Left lung (tissue), 10 donors: ENCODE measurements around the gene KCNK16. TPM values are rescaled to one million over a fixed set of nuclear protein-coding genes. Genes with fewer than 3 reads are reported as not detected.
A peak's percentile ranks its signal among the peaks of the same experiment; 100 is the strongest.

Experiments
- ATAC-seq: fragments of 200-7000 bp; cut with Tn5 transposase; one replicate; pipeline ENCODE4 v1.9.1; 2020; ENCODE audit warnings: moderate library complexity
- DNase-seq, 4 donors: peaks; one replicate each; pipeline ENCODE4 v3.0.0-alpha.2; 2013 to 2020
- H3K27ac ChIP-seq, 2 donors: fragments of 200-600 bp; sonication (generic) in 1 of 2; one replicate each; pipeline versions ENCODE4 v1.5.0 to v1.8.0; 2020 to 2021
- H3K27me3 ChIP-seq, 2 donors: fragments of 200-600 bp; sonication (generic) in 1 of 2; one replicate each; pipeline versions ENCODE4 v1.5.0 to v1.8.0; 2020 to 2021
- H3K36me3 ChIP-seq, 2 donors: fragments of 200-600 bp; sonication (generic) in 1 of 2; one replicate each; pipeline versions ENCODE4 v1.5.0 to v1.8.0; 2020 to 2021
- H3K4me1 ChIP-seq, 2 donors: fragments of 200-600 bp; one replicate each; pipeline ENCODE4 v1.8.0; 2021
- H3K4me3 ChIP-seq, 2 donors: fragments of 200-600 bp; sonication (generic) in 1 of 2; one replicate each; pipeline versions ENCODE4 v1.5.0 to v1.8.0; 2020 to 2021; ENCODE audit warnings: mild to moderate bottlenecking in 1 of 2
- H3K9me3 ChIP-seq, 2 donors: fragments of 200-600 bp; sonication (generic) in 1 of 2; one replicate each; pipeline versions ENCODE4 v1.5.0 to v1.8.0; 2020 to 2021
- CTCF ChIP-seq, 2 donors: fragments of 200-600 bp; sonication (generic) in 1 of 2; IDR thresholded peaks; one replicate each; pipeline versions ENCODE4 v1.5.0 to v1.8.0; 2021; ENCODE audit warnings: antibody characterized with exemption in 2 of 2
- intact Hi-C, 2 donors: fragments of 100-400 bp; cut with DNase I; formaldehyde crosslinking; loops; one replicate each; pipeline versions ENCODE4 v1.11.2 to v1.14.2; 2022
- polyA plus RNA-seq, 6 donors: library from polyadenylated mRNA; unstranded; fragments of 120-200 nt; gene quantifications; one replicate each; pipeline ENCODE4 v1.2.1, GENCODE V29; 2013; ENCODE audit not compliant: insufficient read length in 6 of 6
- total RNA-seq, 2 donors: library from RNA; stranded (reverse); fragmentation: NEBNext Ultra II Directional; extraction: Animal tissue kit (Norgen Biotek cat#: 25700); gene quantifications; one replicate each; pipeline ENCODE4 v1.2.1, GENCODE V29; 2021
- donor health status: DM: no; HTN: yes; CAD: no.
- donor health status: DM: no; HTN: no; CAD: no.

The KCNK16 gene
- total and polyA plus RNA-seq, 8 donors, result 0.21 to 0.85 (median 0.32) TPM; not detected in 2

- no peak for ATAC-seq
- no peaks in the 10 kb centered on the region for H3K9me3 ChIP-seq
- peaks cover 10 to 33% of the 10 kb centered on the region in 2 donors for H3K4me1 ChIP-seq
- H3K36me3 ChIP-seq, result no peaks in the 10 kb centered on the region
- TF ChIP-seq CTCF (IDR thresholded peaks at IDR 0.05), result no peak
- DNase-seq, result no peak
- no peak overlapping the region for H3K27ac ChIP-seq
- H3K4me3 ChIP-seq, result no peak overlapping the region
- intact Hi-C loops, result no loop called here
- H3K27me3 ChIP-seq, result peaks cover 0 to 23% of the 10 kb centered on the region in 2 donors
These were observed 19.4 kb upstream of the KCNK16 start for GRCh38 chr6:39341937-39342336.

- H3K36me3 ChIP-seq, result no peaks in the 10 kb centered on the region
- H3K27ac ChIP-seq, result no peak overlapping the region
- peaks cover 10 to 37% of the 10 kb centered on the region in 2 donors for H3K4me1 ChIP-seq
- ATAC-seq (no peak), DNase-seq (no peak)
- TF ChIP-seq CTCF (IDR thresholded peaks at IDR 0.05), result no peak
- intact Hi-C loops, result no loop called here
- H3K27me3 ChIP-seq, result peaks cover 0 to 23% of the 10 kb centered on the region in 2 donors
- no peaks in the 10 kb centered on the region for H3K9me3 ChIP-seq
- H3K4me3 ChIP-seq, result no peak overlapping the region
These were observed 18.9 kb upstream of the KCNK16 start for GRCh38 chr6:39341352-39341751.

- no peak for TF ChIP-seq CTCF (IDR thresholded peaks at IDR 0.05)
- Histone ChIP-seq H3K27ac (peak overlapping the region; percentile 4 to 50), H3K27me3 (peaks cover 0 to 23% of the 10 kb centered on the region in 2 donors), H3K4me1 (peaks cover 10 to 39% of the 10 kb centered on the region in 2 donors), H3K9me3 (no peaks in the 10 kb centered on the region), H3K36me3 (no peaks in the 10 kb centered on the region), H3K4me3 (no peak overlapping the region)
- intact Hi-C loops, result no loop called here
- peak in 2 of 4 donors; percentile 63 for DNase-seq
- peak; percentile 94 for ATAC-seq
These were observed 17.5 kb upstream of the KCNK16 start for GRCh38 chr6:39339868-39340550.

GRCh38 chr6:39339096-39339867, 16.8 kb upstream of the KCNK16 start:
- DNase-seq (peak in 1 of 4 donors; percentile 37), ATAC-seq (peak; percentile 38)
- TF ChIP-seq CTCF (IDR thresholded peaks at IDR 0.05), result no peak
- no peaks in the 10 kb centered on the region for H3K36me3 ChIP-seq
- peaks cover 0 to 23% of the 10 kb centered on the region in 2 donors for H3K27me3 ChIP-seq
- intact Hi-C loops, result no loop called here
- no peaks in the 10 kb centered on the region for H3K9me3 ChIP-seq
- peak overlapping the region; percentile 4 to 50 for H3K27ac ChIP-seq
- H3K4me1 ChIP-seq, result peaks cover 10 to 39% of the 10 kb centered on the region in 2 donors
- H3K4me3 ChIP-seq, result no peak overlapping the region

GRCh38 chr6:39338397-39338796, 15.9 kb upstream of the KCNK16 start:
- DNase-seq, result no peak
- no peak for TF ChIP-seq CTCF (IDR thresholded peaks at IDR 0.05)
- H3K27ac ChIP-seq, result no peak overlapping the region
- no peak overlapping the region for H3K4me3 ChIP-seq
- no peaks in the 10 kb centered on the region for H3K36me3 ChIP-seq
- no peaks in the 10 kb centered on the region for H3K9me3 ChIP-seq
- H3K27me3 ChIP-seq, result peaks cover 0 to 23% of the 10 kb centered on the region in 2 donors
- intact Hi-C loops, result no loop called here
- ATAC-seq, result no peak
- peaks cover 10 to 35% of the 10 kb centered on the region in 2 donors for H3K4me1 ChIP-seq
